GM12878 (cell line): ENCODE data around the gene CAMTA1.

ENCODE experiments used
- CTCF ChIP-seq, 3 experiments: IDR thresholded peaks in 2 of 3; conservative IDR thresholded peaks in 1 of 3; 2 replicates each; pipeline ENCODE4 v1.5.1; 2011; ENCODE audit warnings: low read depth in 3 of 3, low read length in 3 of 3, mild to moderate bottlenecking in 3 of 3, control low read depth in 2 of 3, moderate library complexity in 2 of 3, inconsistent platforms in 1 of 3, mixed read lengths in 1 of 3; ENCODE audit not compliant: control insufficient read depth in 2 of 3, insufficient read depth in 1 of 3; ENCODE audit errors: extremely low read depth in 1 of 3
- EP300 ChIP-seq, 2 experiments: fragments of 150-350 bp in 1 of 2; IDR thresholded peaks; 2 replicates each; pipeline ENCODE4 v1.6.1; 2011 to 2012; ENCODE audit warnings: low read depth in 2 of 2, low read length in 2 of 2, borderline replicate concordance in 1 of 2, improper control_type of control experiment in 1 of 2, inconsistent platforms in 1 of 2; ENCODE audit not compliant: control insufficient read depth in 1 of 2
- EZH2 ChIP-seq: IDR thresholded peaks from 2 replicates; pipeline ENCODE4 v1.6.1; 2012; ENCODE audit warnings: low read depth, mild to moderate bottlenecking, control low read depth, inconsistent platforms, low read length, borderline replicate concordance; ENCODE audit not compliant: control insufficient read depth
- JUND ChIP-seq: IDR thresholded peaks from 2 replicates; pipeline ENCODE4 v1.6.1; 2012; ENCODE audit warnings: low read depth, mild to moderate bottlenecking, low read length, improper control_type of control experiment, moderate library complexity
- KDM1A ChIP-seq: fragments of 200-600 bp; sonication (generic); IDR thresholded peaks from 2 replicates; pipeline ENCODE4 v1.6.1; 2016; ENCODE audit warnings: borderline replicate concordance
- POLR2AphosphoS5 ChIP-seq: IDR thresholded peaks from 2 replicates; pipeline ENCODE4 v1.6.1; 2011; ENCODE audit warnings: mild to moderate bottlenecking, low read length, inconsistent platforms
- RCOR1 ChIP-seq: conservative IDR thresholded peaks from 2 replicates; pipeline ENCODE4 v1.6.1; 2012; ENCODE audit warnings: low read depth, low read length, improper control_type of control experiment
- TF ChIP-seq, protein P1 (sequence below): IDR thresholded peaks from 2 replicates; pipeline ENCODE4 v1.6.1; 2011; ENCODE audit warnings: low read depth, mild to moderate bottlenecking, low read length, moderate library complexity, borderline replicate concordance; ENCODE audit errors: extremely low read depth
- TF ChIP-seq, protein P2 (sequence below): IDR thresholded peaks from 2 replicates; pipeline ENCODE4 v1.6.1; 2011; ENCODE audit warnings: borderline replicate concordance, low read depth, mild to moderate bottlenecking, moderate library complexity, low read length; ENCODE audit not compliant: insufficient read depth, poor library complexity, severe bottlenecking

GRCh38 chr1:7554385-7555235 lies 769.4 kb downstream of the CAMTA1 start:
- TF ChIP-seq, protein P1, sequence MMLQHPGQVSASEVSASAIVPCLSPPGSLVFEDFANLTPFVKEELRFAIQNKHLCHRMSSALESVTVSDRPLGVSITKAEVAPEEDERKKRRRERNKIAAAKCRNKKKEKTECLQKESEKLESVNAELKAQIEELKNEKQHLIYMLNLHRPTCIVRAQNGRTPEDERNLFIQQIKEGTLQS, result no peak
- no peak for TF ChIP-seq CTCF (IDR thresholded peaks at IDR 0.05 in 2 of 3, conservative IDR thresholded peaks at IDR 0.05 in 1 of 3; ENCODE audit: control insufficient read depth in 2 of 3, extremely low read depth in 1 of 3, insufficient read depth in 1 of 3, low read depth in 3 of 3, low read length in 3 of 3)
- TF ChIP-seq, protein P2, sequence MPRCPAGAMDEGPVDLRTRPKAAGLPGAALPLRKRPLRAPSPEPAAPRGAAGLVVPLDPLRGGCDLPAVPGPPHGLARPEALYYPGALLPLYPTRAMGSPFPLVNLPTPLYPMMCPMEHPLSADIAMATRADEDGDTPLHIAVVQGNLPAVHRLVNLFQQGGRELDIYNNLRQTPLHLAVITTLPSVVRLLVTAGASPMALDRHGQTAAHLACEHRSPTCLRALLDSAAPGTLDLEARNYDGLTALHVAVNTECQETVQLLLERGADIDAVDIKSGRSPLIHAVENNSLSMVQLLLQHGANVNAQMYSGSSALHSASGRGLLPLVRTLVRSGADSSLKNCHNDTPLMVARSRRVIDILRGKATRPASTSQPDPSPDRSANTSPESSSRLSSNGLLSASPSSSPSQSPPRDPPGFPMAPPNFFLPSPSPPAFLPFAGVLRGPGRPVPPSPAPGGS, result no peak
- TF ChIP-seq POLR2AphosphoS5, result no peak
- no peak for TF ChIP-seq EP300 (IDR thresholded peaks at IDR 0.05; ENCODE audit: borderline replicate concordance in 1 of 2, control insufficient read depth in 1 of 2, low read depth in 2 of 2, low read length in 2 of 2)
- no peak for TF ChIP-seq RCOR1
- no peak for TF ChIP-seq JUND
- TF ChIP-seq EZH2, result no peak
- no peak for TF ChIP-seq KDM1A
